H1 (cell line): ENCODE measurements around the gene CDHR5. TPM values are rescaled to one million over a fixed set of nuclear protein-coding genes. Genes with fewer than 3 reads are reported as not detected.

ENCODE experiments used
- CTCF ChIA-PET: fragments of 300-600 bp; sonication (Branson Sonifier 250); formaldehyde crosslinking; loops from one replicate; lab custom pipeline; 2021; ENCODE audit not compliant: partially characterized antibody; lab: Charles Lee
- POLR2A ChIA-PET: fragments of 300-600 bp; sonication (Branson Sonifier 250); formaldehyde crosslinking; loops from one replicate; lab custom pipeline; 2021; ENCODE audit warnings: inconsistent platforms; ENCODE audit not compliant: partially characterized antibody; lab: Charles Lee
- DNase-seq, 2 experiments: peaks; one replicate each; pipeline versions ENCODE4 v3.0.0 to v3.0.0-alpha.2; 2010 to 2022; ENCODE audit warnings: low spot score in 2 of 2, low read depth in 1 of 2, mixed read lengths in 1 of 2
- FAIRE-seq: peaks from 2 replicates; lab custom pipeline; 2011; peaks lifted over from hg19 to GRCh38; lab: Jason Lieb, UNC
- H2AFZ ChIP-seq: 2 replicates; pipeline ENCODE4 v1.8.1; 2012; ENCODE audit warnings: low read length, inconsistent platforms
- H2AK5ac ChIP-seq: 2 replicates; pipeline ENCODE4 v1.6.1; 2013; ENCODE audit warnings: low read depth, low read length
- H2BK120ac ChIP-seq: replicated peaks from 2 replicates; pipeline ENCODE3; 2013; ENCODE audit warnings: low read depth, low read length, inconsistent platforms
- H2BK12ac ChIP-seq: 2 replicates; pipeline ENCODE4 v1.6.1; 2013; ENCODE audit warnings: low read depth, low read length
- H2BK15ac ChIP-seq: 2 replicates; pipeline ENCODE4 v1.6.1; 2013; ENCODE audit warnings: low read length
- H2BK20ac ChIP-seq: 2 replicates; pipeline ENCODE4 v1.6.1; 2013; ENCODE audit warnings: low read length
- H2BK5ac ChIP-seq: 2 replicates; pipeline ENCODE4 v1.6.1; 2013; ENCODE audit warnings: low read depth, low read length
- H3K14ac ChIP-seq: 2 replicates; pipeline ENCODE4 v1.6.1; 2013; ENCODE audit warnings: inconsistent platforms; ENCODE audit not compliant: insufficient read length
- H3K18ac ChIP-seq: 2 replicates; pipeline ENCODE4 v1.6.1; 2013; ENCODE audit warnings: low read length; ENCODE audit errors: extremely low read depth
- H3K23ac ChIP-seq: 2 replicates; pipeline ENCODE4 v1.6.1; 2013; ENCODE audit warnings: inconsistent platforms; ENCODE audit not compliant: insufficient read length
- H3K23me2 ChIP-seq: 2 replicates; pipeline ENCODE4 v1.6.1; 2013; ENCODE audit warnings: low read depth, low read length
- H3K27ac ChIP-seq: 2 replicates; pipeline ENCODE4 v1.6.1; 2011; ENCODE audit warnings: low read depth, low read length, inconsistent platforms
- H3K27me3 ChIP-seq, 4 experiments: replicated peaks in 1 of 4; 1 replicate in 1 of 4; 2 replicates in 3 of 4; pipeline versions ENCODE4 v1.6.1 to v1.8.1; 2011 to 2013; ENCODE audit warnings: low read length in 3 of 4, mild to moderate bottlenecking in 3 of 4, inconsistent platforms in 2 of 4, mixed read lengths in 2 of 4, moderate library complexity in 1 of 4; ENCODE audit not compliant: control insufficient read depth in 3 of 4, insufficient read depth in 3 of 4; ENCODE audit errors: extremely low read depth in 1 of 4
- H3K36me3 ChIP-seq, 4 experiments: 2 replicates each; pipeline versions ENCODE4 v1.6.1 to v1.8.1; 2011 to 2013; ENCODE audit warnings: mild to moderate bottlenecking in 4 of 4, low read length in 3 of 4, moderate library complexity in 2 of 4, control low read depth in 1 of 4, inconsistent platforms in 1 of 4; ENCODE audit not compliant: insufficient read depth in 4 of 4, control insufficient read depth in 2 of 4
- H3K4ac ChIP-seq: replicated peaks from 2 replicates; pipeline ENCODE3; 2013; ENCODE audit warnings: low read length, low read depth, mixed read lengths, inconsistent platforms; ENCODE audit not compliant: insufficient read length
- H3K4me1 ChIP-seq, 4 experiments: replicated peaks in 1 of 4; 1 replicate in 1 of 4; 2 replicates in 3 of 4; pipeline versions ENCODE4 v1.6.1 to v1.8.1; 2011 to 2013; ENCODE audit warnings: low read length in 3 of 4, inconsistent platforms in 2 of 4, mixed read lengths in 1 of 4; ENCODE audit not compliant: insufficient read depth in 4 of 4, control insufficient read depth in 3 of 4
- H3K4me2 ChIP-seq, 2 experiments: 2 replicates each; pipeline versions ENCODE4 v1.6.1 to v1.8.1; 2011 to 2013; ENCODE audit warnings: low read depth in 2 of 2, low read length in 2 of 2, control low read depth in 1 of 2, inconsistent platforms in 1 of 2, mild to moderate bottlenecking in 1 of 2; ENCODE audit not compliant: insufficient read depth in 1 of 2
- H3K4me3 ChIP-seq, 4 experiments: fragments of 200-600, 300-600 bp in 1 of 4; sonication (generic), shearing (Covaris generic), sonication (Bioruptor Twin) in 1 of 4; 2 replicates each; pipeline versions ENCODE4 v1.5.1 to v1.8.1; 2011 to 2016; ENCODE audit warnings: low read length in 4 of 4, low read depth in 3 of 4, control low read depth in 2 of 4, inconsistent platforms in 2 of 4, mild to moderate bottlenecking in 2 of 4, mixed read lengths in 1 of 4, moderate library complexity in 1 of 4; ENCODE audit not compliant: insufficient read depth in 2 of 4; ENCODE audit errors: extremely low read depth in 1 of 4
- H3K56ac ChIP-seq: replicated peaks from 2 replicates; pipeline ENCODE3; 2013; ENCODE audit warnings: low read depth, mild to moderate bottlenecking, mixed read lengths, low read length, inconsistent platforms; ENCODE audit not compliant: insufficient read length
- H3K79me1 ChIP-seq: 2 replicates; pipeline ENCODE4 v1.6.1; 2013; ENCODE audit warnings: low read depth, low read length, control low read depth
- H3K79me2 ChIP-seq, 2 experiments: 2 replicates each; pipeline versions ENCODE4 v1.6.1 to v1.8.1; 2012 to 2013; ENCODE audit warnings: low read length in 2 of 2, mild to moderate bottlenecking in 2 of 2, inconsistent platforms in 1 of 2; ENCODE audit not compliant: insufficient read depth in 2 of 2, control insufficient read depth in 1 of 2
- H3K9ac ChIP-seq, 4 experiments: replicated peaks in 1 of 4; 1 replicate in 1 of 4; 2 replicates in 3 of 4; pipeline versions ENCODE4 v1.6.1 to v1.8.1; 2011 to 2013; ENCODE audit warnings: low read depth in 3 of 4, low read length in 3 of 4, control low read depth in 2 of 4, mild to moderate bottlenecking in 2 of 4, moderate library complexity in 2 of 4, inconsistent platforms in 1 of 4; ENCODE audit errors: extremely low read depth in 1 of 4
- H3K9me3 ChIP-seq, 2 experiments: 2 replicates each; pipeline versions ENCODE4 v1.6.1 to v1.8.1; 2012 to 2013; ENCODE audit warnings: mild to moderate bottlenecking in 2 of 2, moderate library complexity in 2 of 2, control low read depth in 1 of 2, inconsistent platforms in 1 of 2, low read depth in 1 of 2, low read length in 1 of 2, mixed read lengths in 1 of 2; ENCODE audit not compliant: insufficient read depth in 2 of 2
- H4K20me1 ChIP-seq, 2 experiments: replicated peaks in 1 of 2; 2 replicates each; pipeline versions ENCODE3 to v1.8.1; 2011 to 2013; ENCODE audit warnings: inconsistent platforms in 2 of 2, low read length in 2 of 2, mild to moderate bottlenecking in 1 of 2; ENCODE audit not compliant: insufficient read depth in 2 of 2, control insufficient read depth in 1 of 2
- H4K5ac ChIP-seq: 2 replicates; pipeline ENCODE4 v1.6.1; 2013; ENCODE audit warnings: low read length, low read depth, mixed read lengths, inconsistent platforms; ENCODE audit not compliant: insufficient read length
- H4K8ac ChIP-seq: 2 replicates; pipeline ENCODE4 v1.8.0; 2013; ENCODE audit warnings: mild to moderate bottlenecking, moderate library complexity, low read length, inconsistent platforms; ENCODE audit not compliant: insufficient read depth; ENCODE audit errors: extremely low read depth
- H4K91ac ChIP-seq: replicated peaks from 2 replicates; pipeline ENCODE3; 2013; ENCODE audit warnings: low read length, mixed read lengths, inconsistent platforms; ENCODE audit not compliant: insufficient read length
- CTCF ChIP-seq, 3 experiments: IDR thresholded peaks; 1 replicate in 2 of 3; 2 replicates in 1 of 3; pipeline versions ENCODE4 v1.5.1 to v1.6.1; 2011; ENCODE audit warnings: low read length in 3 of 3, mild to moderate bottlenecking in 3 of 3, inconsistent platforms in 2 of 3, low read depth in 1 of 3, moderate library complexity in 1 of 3; ENCODE audit not compliant: insufficient read depth in 1 of 3; ENCODE audit errors: control extremely low read depth in 1 of 3
- EZH2 ChIP-seq: fragments of 200-600 bp; sonication (generic); IDR thresholded peaks from 2 replicates; pipeline ENCODE4 v1.7.1; 2012; ENCODE audit warnings: low read depth, mild to moderate bottlenecking, moderate library complexity, low read length, inconsistent platforms; ENCODE audit not compliant: severe bottlenecking
- KDM4A ChIP-seq: IDR thresholded peaks from one replicate; pipeline ENCODE4 v1.7.1; 2012; ENCODE audit warnings: low read depth, mild to moderate bottlenecking, moderate library complexity, low read length, inconsistent platforms; ENCODE audit not compliant: severe bottlenecking
- KDM5A ChIP-seq: fragments of 200-600 bp; IDR thresholded peaks from 2 replicates; pipeline ENCODE4 v1.7.1; 2012; ENCODE audit warnings: mild to moderate bottlenecking, low read length, inconsistent platforms, mixed read lengths
- SRF ChIP-seq: IDR thresholded peaks from 2 replicates; pipeline ENCODE4 v1.6.1; 2011; ENCODE audit warnings: mild to moderate bottlenecking, low read depth, low read length, moderate library complexity
- ZNF274 ChIP-seq: IDR thresholded peaks from 2 replicates; pipeline ENCODE4 v1.7.0; 2012; ENCODE audit warnings: low read length, borderline replicate concordance; ENCODE audit errors: extremely low read depth
- WGBS, 2 experiments: shearing (Covaris generic) in 1 of 2; methylation state at CpG; one replicate each; pipeline versions ENCODE4 v1.1.6 to v1.1.7; 2013 to 2015; ENCODE audit warnings: low lambda C conversion rate in 2 of 2, mixed read lengths in 2 of 2, inconsistent platforms in 1 of 2, low coverage in 1 of 2, missing lambda C conversion rate in 1 of 2; ENCODE audit not compliant: insufficient replicate concordance in 2 of 2, insufficient coverage in 1 of 2, insufficient read length in 1 of 2; ENCODE audit errors: extremely low coverage in 1 of 2, missing lambda C conversion rate in 1 of 2; 5-methylcytosine and 5-hydroxymethylcytosine counted together
- polyA plus RNA-seq, 7 experiments: library from polyadenylated mRNA; depleted of rRNA in 3 of 7; stranded (reverse) in 5 of 7; unstranded in 2 of 7; fragments of >200 nt in 5 of 7; fragments of 200-250 nt in 2 of 7; gene quantifications; 1 replicate in 5 of 7; 2 replicates in 1 of 7; 4 replicates in 1 of 7; pipeline versions ENCODE4 v1.2.1 to v1.2.3, GENCODE V29; 2011 to 2013; ENCODE audit warnings: missing spikeins in 2 of 7, mixed read lengths in 2 of 7
- total RNA-seq: library from RNA; stranded (reverse); fragmentation: NEBNext Ultra II Directional; extraction: Animal tissue kit (Norgen Biotek cat#: 25700); gene quantifications from 2 replicates; pipeline ENCODE4 v1.2.1, GENCODE V29; 2021

CDHR5 gene
- total and polyA plus RNA-seq, 2 of the 8 experiments (the other 6 are each of a cell fraction or from before 2014, with no cell fraction given), result not detected

- Histone ChIP-seq H2BK5ac (no peak overlapping the region), H3K23me2 (no peaks in the 10 kb centered on the region), H4K8ac (no peak overlapping the region), H3K79me2 (peaks cover 12 to 38% of the 10 kb centered on the region in 2 experiments), H3K9ac (0 out of 7 replicates have a peak overlapping the region, but pooled peaks of 1 of the 4 experiments have one; percentile 3), H3K9me3 (no peaks in the 10 kb centered on the region), H2AK5ac (no peak overlapping the region), H3K36me3 (peaks cover 16 to 36% (median 32%) of the 10 kb centered on the region in 4 experiments; a peak in 7 of 8 replicates), H3K23ac (no peak overlapping the region), H3K4ac (no peak overlapping the region), H3K18ac (no peak overlapping the region), H3K4me2 (no peak overlapping the region), H3K56ac (no peak overlapping the region), H2AFZ (no peak overlapping the region), H2BK12ac (no peak overlapping the region), H3K4me1 (no peaks in the 10 kb centered on the region; a peak in 1 of 7 replicates), H2BK15ac (no peak overlapping the region), H3K79me1 (peaks cover 21% of the 10 kb centered on the region)
- ChIA-PET POLR2A (interaction anchor here (0.7 to 1.5 kb wide), 2 partner anchors 142 to 179 kb away, joined by 3 read pairs; no protein-coding TSS in a partner anchor), CTCF (no interaction called here)
- no peak for FAIRE-seq
- 98% methylated on average over 7 of the region's 10 CpGs; no CpG with 5 or more reads in 1 of the 2 experiments for WGBS, 2 experiments
- TF ChIP-seq SRF, result no peak
- TF ChIP-seq CTCF (IDR thresholded peaks at IDR 0.05; ENCODE audit: control extremely low read depth in 1 of 3, insufficient read depth in 1 of 3, low read depth in 1 of 3, low read length in 3 of 3), result no peak
- TF ChIP-seq KDM5A, result no peak
- TF ChIP-seq KDM4A, result no peak
- TF ChIP-seq ZNF274, result no peak
- no peak for TF ChIP-seq EZH2
- TF ChIP-seq, all 59 proteins: peak for 0
- H3K27ac ChIP-seq, result no peak overlapping the region
- no peak overlapping the region for H2BK120ac ChIP-seq
- H3K4me3 ChIP-seq, result no peak overlapping the region
- no peak overlapping the region for H3K14ac ChIP-seq
- DNase-seq, result no peak
- H3K27me3 ChIP-seq, result no peaks in the 10 kb centered on the region
- peaks cover 31 to 38% of the 10 kb centered on the region in 2 experiments for H4K20me1 ChIP-seq
- H4K5ac ChIP-seq, result no peak overlapping the region
- no peak overlapping the region for H2BK20ac ChIP-seq
- H4K91ac ChIP-seq, result no peak overlapping the region
These were observed 40.5 kb downstream of the CDHR5 start for GRCh38 chr11:584287-584686.
